Kidney tubule cell (primary cell): Measurements from ENCODE around the gene PHC2.

Source experiments
- DNase-seq: peaks from one replicate; pipeline ENCODE4 v3.0.0-alpha.2; 2018; ENCODE audit warnings: low spot score

PHC2 gene, protein sequence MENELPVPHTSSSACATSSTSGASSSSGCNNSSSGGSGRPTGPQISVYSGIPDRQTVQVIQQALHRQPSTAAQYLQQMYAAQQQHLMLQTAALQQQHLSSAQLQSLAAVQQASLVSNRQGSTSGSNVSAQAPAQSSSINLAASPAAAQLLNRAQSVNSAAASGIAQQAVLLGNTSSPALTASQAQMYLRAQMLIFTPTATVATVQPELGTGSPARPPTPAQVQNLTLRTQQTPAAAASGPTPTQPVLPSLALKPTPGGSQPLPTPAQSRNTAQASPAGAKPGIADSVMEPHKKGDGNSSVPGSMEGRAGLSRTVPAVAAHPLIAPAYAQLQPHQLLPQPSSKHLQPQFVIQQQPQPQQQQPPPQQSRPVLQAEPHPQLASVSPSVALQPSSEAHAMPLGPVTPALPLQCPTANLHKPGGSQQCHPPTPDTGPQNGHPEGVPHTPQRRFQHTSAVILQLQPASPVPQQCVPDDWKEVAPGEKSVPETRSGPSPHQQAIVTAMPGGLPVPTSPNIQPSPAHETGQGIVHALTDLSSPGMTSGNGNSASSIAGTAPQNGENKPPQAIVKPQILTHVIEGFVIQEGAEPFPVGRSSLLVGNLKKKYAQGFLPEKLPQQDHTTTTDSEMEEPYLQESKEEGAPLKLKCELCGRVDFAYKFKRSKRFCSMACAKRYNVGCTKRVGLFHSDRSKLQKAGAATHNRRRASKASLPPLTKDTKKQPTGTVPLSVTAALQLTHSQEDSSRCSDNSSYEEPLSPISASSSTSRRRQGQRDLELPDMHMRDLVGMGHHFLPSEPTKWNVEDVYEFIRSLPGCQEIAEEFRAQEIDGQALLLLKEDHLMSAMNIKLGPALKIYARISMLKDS

DNA sequence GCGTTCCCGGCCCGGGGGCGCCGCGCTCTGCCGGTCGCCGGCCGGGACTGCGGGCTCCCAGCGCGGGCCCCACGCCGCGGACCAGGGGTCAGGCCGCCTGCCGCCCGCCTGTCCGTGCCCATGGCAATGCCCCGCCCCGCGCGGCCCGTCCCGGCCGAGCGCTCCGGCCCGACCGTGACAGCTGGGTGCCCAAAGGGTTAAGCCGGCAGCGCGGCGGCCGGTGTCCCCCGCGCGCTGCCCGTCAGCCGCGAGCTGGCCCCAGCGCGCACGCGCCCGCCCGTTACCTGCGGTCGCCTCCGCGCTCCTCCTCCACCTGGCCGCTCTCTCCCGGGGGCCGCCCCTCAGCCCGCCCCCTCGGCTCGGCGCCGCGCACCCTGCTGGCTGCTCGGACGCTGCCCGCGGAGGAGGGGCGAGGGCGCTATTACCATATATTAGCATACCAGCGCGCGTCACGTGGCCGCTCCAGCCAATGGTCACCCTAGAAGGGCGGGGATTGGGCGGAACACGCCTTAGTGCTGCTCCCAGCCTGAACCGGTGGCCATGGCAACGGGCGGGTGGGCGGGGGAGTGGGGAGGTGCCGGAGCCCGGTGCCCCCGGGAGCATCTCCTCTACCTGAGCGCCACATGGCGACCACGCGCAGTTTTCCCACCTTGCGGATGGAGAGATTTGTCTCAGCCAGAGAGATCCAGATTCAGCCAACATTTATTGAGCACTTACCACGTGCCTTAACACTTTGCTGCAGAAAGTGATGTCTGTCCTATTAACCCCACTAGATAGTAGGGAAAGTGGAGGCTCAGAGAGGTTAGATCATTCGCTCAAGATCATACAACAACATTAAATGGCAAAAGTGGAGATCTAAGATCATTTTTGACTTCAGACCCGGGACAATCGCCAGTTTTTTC lies at the start of gene PHC2:
Gene PHC2, minus strand, starts transcription at position 404 of the 902 bp plus-strand sequence. CDS start 55,556 bp downstream, outside the sequence.
- peak; percentile 97 for DNase-seq

DNA sequence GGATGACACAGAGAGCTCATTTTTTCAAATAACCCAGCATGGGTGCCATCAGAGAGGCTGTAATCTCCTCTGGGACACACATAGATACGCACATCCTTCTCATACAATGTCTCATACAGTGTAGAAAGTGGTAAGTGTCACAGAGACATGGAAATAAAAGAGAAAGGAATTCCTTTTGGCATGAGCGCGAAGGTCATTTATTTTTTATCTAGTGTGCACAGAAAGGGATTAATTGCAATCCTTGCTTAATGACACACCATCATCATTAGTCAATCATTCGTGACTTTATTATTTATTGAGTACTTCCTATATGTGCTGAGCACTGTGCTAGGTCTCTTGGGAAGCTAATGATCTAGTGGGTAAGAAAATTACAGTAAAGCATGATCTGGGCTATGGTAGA lies 46.6 kb upstream of the PHC2 start:
- no peak for DNase-seq

DNA sequence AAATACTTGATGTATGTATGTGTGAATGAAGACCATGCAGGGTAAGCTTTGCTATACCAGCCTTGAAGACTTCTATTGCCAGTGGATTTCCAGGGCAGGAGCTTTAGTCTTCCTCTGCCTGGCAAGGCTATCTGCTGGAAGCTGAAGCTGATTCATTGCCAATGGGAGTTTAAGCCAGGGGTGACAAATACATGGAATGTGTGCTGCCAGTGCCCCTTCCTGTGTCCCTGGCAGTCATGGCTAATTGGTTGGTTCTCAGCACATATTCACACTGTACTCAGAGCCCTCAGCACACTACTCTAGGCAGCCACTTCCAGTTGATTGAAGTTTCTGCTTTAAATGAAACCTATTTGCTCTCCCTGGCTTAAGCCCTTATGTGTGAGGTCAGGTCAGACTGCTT lies 43.0 kb upstream of the PHC2 start:
- peak; percentile 82 for DNase-seq

DNA sequence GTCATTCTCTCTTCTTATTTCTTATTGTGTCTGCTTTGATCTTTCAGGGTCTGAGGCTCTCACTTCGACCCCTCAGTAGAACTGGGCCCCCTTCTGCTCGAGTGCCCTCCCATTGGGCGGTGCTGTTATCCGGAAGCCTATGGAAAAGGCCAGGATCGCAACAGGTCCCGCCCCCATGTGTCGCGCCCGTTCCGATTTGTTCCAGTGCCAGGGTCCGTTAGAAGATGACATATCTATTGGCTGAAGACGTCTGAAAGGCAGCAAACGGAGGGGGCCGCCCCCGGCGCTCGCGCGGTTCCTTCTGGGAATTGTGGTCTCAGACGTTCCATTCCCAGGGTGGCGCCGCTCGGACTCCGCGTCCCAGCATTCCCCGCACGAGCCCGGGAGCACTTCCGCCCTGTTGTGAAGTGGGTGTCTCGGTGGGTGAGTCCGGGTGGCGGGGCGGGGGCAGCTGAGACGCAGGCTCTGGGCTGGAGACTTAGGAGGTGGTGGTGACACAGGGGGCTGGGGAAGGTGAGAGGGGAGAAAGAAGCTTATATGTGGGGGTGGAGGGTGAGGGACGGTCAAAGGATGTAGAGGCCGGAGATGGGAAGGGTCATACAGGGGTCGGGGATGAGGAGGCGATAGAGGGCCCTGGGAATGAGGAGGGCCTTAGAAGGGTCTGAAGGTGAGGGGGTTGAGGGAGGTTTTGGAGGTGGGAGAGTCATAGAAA lies 41.5 kb upstream of the PHC2 start, which contains the start of gene ZSCAN20:
Gene ZSCAN20, plus strand, starts transcription at position 377 of the 712 bp plus-strand sequence. CDS start 6,644 bp downstream, outside the sequence.
- DNase-seq = peak; percentile 98

DNA sequence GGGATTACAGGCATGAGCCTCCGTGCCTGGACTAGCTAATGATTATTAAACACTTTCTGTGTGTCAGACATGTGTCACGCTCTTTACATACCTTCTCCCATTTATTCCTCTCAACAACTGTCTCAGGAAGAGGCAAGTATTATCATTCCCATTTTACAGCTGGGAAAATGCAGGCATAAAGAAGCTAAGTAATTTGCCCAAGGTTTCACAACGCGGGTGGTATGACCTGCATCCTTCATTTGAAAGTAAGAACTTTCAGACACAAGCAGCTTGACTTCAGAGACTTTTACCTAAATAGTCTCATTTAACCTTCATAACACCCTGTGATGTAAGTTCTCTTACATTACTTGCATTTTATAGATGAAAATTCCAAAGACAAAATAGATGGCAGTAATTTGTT lies 40.5 kb upstream of the PHC2 start:
- DNase-seq = peak; percentile 12

DNA sequence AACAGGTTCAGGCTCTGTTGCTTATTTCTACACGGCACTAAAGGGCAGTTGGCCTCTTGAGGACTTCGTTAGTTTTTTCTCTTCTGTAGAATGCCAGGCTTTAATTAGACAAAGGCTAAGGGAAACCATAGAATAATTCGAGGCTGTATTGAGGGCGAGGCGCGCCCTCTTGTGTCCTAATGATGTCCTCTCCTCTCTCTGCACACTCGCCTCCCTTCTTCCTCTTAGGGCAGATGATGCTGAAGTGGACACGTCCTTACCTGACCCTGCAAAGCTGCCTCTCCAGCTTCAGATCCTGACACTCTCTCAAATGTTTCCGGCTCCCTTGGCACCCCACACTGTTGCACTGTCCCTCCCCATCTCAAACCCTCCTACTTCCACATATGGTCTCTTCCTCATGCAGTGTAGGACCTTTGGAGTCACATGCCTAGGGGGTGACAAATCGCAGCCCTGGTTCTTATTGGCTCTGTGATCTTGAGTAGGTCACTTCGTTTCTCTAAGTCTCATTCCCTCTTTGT lies 39.7 kb upstream of the PHC2 start:
- peak; percentile 80 for DNase-seq

DNA sequence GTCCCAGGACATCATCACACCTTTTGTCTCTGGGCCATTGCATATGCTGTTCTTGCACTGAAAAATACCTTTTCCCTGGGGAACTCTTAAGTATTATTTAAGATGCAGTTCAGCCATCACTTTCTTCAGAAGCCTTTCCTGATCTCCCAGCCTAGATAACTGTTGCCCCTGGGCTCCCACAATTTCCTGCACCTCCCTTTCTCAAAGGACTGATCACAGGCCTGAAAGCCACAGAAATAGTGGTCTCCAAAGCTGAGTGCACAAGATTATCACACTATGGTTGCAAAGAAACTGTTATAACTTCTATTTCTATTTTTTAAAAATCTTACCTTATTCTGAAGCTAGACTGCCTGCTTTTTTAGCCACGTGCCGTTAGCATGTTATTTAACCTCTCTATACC lies 38.8 kb upstream of the PHC2 start:
- no peak for DNase-seq

DNA sequence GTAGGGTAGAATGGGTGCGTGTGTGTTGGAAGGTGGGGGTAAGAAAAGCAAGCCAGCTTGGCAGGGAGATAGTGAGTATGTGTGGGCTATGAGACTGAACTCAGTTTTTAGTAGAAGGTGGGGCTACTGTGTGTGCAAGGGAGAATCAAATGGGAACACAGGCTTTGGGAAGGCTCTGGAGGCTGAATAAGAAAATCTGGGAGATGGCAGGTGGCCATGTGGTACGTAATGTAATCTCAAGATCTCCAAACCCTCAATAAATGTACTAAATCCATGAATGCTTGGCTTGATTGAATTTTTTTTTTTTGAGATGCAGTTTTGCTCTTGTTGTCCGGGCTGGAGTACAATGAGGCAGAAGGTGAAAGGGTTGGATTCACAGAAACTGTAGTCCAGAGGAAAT lies 38.1 kb upstream of the PHC2 start:
- no peak for DNase-seq

DNA sequence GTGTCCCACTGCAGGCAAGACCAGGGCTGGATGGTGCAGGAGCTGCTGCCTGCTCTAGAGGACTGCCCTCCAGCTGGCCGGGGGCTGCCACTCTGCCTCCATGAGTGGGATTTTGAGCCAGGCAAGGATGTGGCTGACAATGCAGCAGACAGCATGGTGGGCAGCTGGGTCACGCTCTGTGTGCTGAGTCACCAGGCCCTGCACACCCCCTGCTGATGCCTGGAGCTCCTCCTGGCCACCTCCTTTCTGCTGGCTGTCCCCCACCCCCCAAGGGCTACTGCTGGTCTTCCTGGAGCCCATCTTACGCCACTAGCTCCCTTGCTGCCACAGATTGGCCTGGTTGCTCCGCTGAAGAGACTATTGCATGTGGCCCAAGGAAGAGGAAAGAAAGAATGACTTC lies 37.6 kb upstream of the PHC2 start:
- DNase-seq = no peak

DNA sequence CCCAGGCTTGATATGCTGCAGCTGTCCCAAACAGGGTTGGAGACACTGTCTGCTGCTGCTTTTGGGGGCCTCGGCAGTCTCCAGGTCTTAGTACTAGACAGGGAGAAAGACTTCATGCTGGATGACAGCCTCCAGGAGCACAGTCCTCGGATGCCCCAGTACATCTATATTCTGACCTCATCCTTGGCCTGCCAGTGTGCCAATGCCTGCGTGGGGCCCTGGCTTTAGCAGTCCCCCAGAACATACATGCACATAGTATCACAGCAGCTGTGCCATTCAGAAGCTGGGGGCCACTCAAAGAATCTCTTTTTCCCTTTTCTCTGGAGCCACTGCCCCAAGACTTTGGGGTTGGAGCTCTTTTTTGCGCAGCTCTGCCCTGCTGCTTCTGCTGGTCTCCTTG lies 37.1 kb upstream of the PHC2 start:
- DNase-seq = no peak

DNA sequence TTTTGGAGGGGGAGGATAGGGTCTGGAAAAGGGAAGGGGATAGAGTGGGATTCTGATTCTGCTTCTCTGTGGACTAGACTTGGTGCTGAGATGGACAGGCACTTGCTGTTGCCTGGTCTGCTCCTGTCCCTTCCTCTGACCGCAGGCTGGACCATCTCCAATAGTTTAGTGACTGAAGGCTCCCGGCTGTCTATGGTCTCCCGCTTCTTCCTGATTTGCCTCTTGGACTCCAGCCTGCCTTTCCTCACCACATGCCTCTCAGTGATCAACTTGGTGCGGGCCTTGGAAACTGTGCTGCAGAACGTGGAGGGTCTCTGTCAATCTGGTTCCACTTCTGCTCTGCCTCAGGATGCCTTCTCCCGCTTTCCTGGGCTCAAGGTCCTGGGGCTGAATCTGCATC lies 35.3 kb upstream of the PHC2 start:
- DNase-seq = no peak

DNA sequence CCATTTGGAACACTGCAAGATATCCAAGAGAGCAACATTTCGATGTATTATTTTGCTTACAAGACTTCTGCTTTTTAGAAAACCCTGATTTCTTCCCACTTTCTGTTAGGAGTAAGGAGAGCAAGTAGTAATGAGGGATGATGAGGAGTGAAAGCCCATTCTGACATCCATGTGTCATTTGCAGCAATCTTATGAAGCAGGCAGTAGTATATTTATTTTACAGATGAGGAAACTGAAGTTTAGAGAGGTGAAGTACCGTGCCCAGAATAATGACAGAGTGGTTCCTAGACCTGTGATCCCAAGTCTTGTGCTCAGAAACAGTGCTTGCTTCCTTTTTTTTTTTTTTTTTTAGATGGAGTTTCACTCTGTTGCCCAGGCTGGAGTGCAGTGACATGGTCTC lies 34.4 kb upstream of the PHC2 start:
- DNase-seq = no peak

DNA sequence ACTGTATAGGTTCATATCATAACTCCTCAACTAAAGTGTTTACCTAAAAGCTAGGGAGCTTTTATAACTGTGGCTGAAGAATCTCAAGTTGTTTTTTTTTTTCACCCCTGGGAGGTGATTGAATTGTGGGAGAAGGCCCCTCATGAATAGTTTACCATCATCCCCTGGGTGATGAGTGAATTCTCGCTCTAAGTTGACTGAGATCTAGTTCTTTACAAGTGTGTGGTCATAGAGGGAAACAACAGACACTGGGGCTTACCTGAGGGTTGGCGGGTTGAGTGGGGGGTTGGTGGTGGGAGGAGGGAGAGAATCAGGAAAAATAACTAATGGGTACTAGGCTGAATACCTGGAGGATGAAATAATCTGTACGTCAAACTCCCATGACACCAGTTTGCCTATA lies 33.7 kb upstream of the PHC2 start:
- DNase-seq = no peak

DNA sequence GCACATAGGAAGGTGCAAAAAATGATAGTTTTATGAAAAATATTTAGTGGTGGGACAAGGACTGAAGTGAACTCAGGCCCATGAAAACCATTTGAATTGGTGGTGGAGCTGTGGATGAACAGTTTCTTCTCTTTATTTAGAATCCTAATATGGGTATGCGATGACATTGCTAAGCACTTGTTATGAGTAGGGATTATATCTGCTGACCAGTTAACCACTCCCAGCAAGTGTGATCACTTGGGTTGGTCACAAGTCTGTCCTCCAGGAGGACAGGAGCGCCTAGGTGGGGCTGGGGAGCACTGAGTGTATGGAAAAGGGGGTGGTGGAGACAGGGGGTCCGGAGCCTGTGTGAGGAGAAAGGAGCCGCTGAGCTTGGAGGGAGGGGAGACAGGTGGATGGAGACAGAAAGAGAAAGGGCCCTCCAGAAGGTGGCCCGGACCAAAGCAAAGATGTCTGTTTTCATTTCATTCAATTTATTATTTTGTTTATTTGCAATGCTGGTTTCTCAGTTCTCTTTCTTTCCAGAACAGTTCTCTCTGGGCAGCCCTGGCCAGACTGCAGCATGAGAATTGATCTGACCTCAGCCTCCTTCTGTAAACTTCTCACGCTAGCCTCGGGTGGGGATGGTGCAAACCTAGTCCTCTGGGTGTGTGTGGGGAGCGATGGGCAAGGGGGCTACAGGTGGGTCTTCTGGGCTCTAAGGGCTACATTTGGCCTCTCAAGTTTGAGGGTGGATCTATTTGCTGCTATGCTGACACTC lies 31.7 kb upstream of the PHC2 start:
- DNase-seq = no peak

DNA sequence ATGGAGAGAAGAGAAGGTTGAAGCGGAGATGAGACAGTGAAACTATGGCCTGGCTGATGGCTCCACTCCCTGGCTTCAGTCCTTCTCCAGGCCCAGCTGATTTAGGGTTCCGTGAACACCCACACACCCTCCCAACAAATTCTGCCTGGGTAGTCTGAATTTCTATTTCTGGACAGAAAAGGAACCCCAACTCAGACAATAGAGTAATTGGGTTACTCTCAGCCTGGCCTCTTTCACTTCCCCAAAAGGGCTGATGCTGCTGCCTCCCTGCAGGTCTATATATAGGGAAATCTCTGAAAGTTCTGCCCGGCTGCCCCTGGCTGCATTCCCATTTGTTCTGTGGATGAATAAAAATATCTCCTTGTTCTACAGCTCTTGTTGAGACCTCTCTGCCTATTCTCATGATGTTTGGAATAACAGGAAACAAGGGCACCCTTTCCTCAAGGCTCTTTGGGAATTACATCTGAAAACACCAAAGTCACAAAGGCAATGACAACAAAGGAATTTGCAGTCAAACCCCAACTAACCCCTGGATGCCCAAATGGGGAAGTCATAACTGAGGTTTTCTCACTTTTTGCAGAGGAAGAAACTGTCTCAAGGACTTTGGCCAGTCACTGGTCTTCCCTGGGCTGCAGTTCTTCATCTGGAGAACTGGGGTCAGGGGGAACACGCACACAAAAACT lies 30.2 kb upstream of the PHC2 start:
- DNase-seq = no peak

DNA sequence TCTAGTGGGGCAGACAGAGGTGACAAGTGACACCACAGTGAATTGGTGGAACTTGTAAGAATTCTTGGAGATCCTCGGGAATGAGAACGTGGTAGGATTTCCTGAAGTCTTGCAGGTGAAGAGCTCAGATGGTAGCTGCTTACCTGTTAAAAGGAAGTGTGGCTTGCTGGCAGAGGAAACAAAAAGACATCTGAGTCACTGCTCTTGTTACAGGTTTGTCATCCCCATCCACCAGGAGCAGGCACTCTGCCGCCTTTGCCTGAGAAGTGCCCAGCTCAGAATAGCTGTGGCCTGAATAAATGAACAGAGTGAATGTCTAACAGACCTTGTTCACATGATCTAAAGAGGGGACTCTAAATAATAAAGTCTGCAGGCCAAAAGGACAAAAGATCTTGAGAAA lies 29.2 kb upstream of the PHC2 start:
- peak; percentile 80 for DNase-seq

DNA sequence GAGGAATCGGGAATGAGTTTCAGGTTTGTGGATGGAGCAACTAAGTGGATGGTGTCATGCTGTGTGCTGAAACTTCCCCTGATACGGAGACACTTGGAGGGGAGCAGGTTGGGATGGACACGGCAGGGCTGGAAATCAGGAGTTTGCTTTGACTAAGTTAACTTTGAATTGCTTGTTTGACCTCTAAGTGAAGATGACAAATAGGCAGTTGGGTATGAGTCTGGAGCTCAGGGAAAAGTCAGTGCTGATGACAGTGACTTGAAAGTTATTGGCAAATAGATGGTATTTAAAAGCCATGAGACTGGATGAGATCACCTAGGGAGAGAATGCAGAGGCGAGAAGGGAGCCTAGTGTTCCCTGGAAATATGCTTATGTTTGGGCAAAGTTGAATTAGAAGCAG lies 28.8 kb upstream of the PHC2 start:
- peak; percentile 68 for DNase-seq

DNA sequence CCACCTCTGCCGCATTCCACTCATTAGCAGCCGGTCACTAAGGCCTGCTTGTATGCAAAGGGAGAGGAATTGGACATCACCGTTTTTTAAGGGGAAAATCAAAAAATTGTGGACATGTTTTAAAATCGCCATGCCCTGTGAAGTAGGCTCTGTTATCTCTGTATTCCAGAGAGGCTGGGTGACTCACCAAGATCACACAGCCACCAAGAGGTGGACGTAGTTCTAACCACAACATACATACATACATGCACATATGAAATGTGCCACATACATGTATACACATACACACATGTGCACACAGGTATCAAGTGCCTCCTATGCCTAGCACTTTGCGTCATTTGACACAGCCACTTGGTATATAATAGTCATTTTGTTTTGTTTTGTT lies 25.6 kb upstream of the PHC2 start:
- DNase-seq = no peak

DNA sequence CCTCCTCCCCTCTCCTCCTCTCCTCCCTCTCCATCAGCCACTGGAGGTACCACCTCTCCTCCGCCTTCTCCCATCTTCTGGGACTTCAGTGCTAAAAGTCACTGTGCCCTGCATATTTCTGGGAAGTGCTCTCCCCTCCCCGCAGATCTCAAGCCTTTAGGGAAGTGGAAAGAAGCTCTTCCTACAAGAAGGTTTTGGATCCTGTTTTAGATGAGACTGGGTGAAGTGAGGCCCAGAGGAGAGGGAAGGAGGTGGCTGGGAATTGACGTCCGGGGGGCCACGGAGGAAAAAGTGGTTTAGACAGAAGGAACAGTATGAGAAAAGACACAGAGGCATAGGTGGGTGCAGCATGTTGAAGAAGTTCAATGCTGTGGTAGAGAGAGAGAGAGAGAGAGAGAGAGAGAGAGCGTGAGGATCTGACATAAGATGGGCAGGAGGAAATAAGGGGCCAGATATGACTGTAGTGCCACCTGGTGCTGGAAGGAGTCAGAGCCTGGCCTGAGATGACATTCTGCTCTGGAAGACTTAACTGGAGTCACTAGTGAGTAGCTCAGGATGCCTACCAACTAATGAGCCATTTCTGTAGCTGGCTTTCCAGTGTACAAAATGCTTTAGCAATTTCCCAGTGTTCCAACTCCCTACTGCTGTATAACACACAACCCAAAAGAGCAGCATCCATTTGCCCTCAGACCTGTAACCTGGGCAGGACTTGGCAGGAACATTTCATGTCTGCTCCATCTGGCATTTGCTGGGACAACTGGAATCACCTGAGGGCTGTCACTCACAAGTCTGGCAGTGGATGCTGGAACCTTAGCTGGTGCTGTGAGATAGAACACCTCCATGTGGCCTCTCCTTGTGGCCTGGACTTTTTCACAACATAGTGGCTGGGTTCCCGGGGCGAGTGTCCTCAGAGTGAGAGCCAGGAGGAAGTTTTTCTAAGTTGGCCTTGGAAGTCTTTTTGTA lies 24.9 kb upstream of the PHC2 start:
- peak; percentile 88 for DNase-seq
